Measurements from ENCODE around the gene PCARE.
A peak's percentile ranks its signal among the peaks of the same experiment; 100 is the strongest.

Gene PCARE

GRCh38 chr2:29035016-29035745, 39.1 kb downstream of the PCARE start:
- DNase-seq (ENCODE audit: low read depth), result no peak

DNA sequence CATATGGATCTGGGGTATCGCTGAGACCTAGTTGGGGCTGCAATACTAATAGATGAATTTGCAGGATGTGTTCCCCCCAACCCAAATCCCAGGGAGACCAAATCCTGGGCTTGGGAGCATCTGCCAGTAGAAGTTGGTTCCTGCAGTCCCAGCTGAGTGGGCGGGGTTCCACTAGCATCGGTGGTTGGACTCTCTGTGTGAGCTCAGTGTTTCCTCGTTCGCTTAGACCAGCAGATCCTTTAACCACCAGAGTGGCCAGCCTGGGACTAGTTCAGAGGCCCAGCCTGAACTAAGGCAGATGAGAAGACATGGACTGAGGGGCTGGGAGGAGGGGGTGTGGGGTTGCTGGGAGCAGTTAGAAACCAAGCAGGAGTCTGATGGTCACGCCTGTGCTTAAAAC, 40.7 kb downstream of the PCARE start:
- no peak for DNase-seq (ENCODE audit: low read depth)

DNA sequence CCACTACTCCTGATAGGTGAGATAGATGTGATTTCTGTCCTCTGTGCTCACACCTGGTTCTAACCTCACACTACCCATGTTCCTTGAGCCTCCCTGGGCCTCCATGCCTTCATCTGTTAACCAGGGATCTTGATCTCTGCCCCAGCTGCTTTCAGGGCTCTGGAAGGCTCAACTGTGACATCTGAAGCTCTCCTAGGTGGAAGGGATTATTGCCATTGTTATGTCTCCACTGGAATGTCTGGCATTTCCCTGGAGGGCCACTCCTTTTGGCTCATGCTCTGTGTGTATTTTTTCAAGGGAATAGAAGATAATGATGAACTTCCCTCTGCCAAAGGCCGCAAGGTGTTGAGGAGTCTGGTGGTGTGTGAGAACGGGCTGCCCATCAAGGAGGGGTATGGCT, 41.2 kb downstream of the PCARE start:
- no peak for DNase-seq (ENCODE audit: low read depth)

DNA sequence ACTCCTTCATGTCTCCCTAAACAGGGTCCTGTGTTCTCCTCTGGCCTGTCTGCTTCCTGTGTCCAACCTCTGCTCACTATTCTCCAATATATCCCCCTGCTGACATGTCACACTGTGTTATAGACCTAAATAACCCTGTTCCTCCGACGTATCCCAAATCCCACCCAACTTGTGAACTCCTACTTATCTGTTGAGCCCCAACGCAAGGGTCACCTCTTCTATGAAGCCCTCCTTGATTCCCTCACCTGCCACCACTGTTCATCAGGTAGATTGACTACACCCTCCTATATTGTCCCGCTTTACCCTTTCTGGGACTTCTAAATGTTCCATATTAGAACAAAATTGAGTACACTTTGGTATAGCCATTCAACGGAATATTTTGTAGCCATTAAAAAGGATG, 42.1 kb downstream of the PCARE start:
- no peak for DNase-seq (ENCODE audit: low read depth)

GRCh38 chr2:29031046-29031445, 43.3 kb downstream of the PCARE start:
- no peak for DNase-seq (ENCODE audit: low read depth)

GRCh38 chr2:29025711-29026110, 48.6 kb downstream of the PCARE start:
- no peak for DNase-seq (ENCODE audit: low read depth)

- no peak for DNase-seq (ENCODE audit: low read depth)
Measured at GRCh38 chr2:29024882-29025430, 49.4 kb downstream of the PCARE start.

DNA sequence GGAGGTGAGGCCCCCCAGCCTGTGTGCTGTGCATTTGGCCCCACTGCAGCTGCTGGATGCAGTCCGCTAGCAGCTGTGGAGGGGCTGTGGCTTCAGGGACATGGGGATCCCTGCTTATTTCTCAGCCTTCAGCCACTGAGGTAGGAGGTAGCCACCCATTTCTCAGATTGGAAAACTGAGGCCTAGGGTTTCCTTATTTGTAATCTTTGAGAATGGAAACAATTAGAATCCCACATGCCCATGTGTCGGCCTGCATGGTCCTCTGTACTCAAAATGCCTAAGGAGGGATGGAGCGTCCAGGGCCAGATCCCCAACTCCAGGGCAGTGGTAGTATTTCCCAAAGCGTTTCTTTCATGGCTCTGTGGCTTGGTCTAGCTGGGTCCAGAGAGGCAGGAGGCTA, 51.1 kb downstream of the PCARE start:
- no peak for DNase-seq (ENCODE audit: low read depth)

- DNase-seq (ENCODE audit: low read depth), result no peak
Measured at GRCh38 chr2:29022679-29023078, 51.6 kb downstream of the PCARE start.

GRCh38 chr2:29021886-29022285, 52.4 kb downstream of the PCARE start:
- DNase-seq (ENCODE audit: low read depth), result no peak

DNA sequence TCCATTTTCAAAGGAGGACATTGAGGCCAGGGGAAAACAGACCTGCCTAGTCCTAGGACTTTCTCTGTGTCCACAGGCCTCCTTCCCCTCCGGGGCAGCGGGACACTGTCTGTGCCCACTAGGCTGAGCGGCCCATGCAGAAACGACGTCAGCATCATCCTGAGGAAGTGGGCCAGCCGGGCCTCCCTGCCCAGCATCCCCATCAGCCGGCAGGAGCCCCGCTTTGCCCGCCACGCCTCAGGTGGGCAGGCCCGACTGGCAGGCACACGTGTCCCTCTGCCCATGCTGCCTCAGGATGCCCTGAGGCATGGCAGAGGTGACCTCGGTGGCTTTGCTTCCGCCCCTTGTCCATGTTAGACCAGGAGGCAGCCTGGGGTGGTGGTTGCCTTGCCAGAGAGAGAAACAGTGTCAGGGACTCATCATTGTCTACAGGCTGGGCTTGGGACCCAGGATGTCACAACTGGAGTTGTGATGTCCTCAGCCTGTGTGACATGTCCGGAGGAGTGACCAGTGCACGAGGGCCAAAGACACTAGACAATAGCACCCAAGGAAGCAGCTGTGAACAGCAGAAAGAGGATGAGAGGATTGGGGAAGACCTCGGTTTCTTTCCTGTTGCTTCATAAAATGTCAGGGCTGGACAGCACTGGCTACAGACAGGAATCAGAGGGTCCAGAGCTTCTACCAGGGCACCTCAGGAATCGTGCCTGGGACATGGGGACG, 56.4 kb downstream of the PCARE start:
- no peak for DNase-seq (ENCODE audit: low read depth)

GRCh38 chr2:29016504-29016903, 57.8 kb downstream of the PCARE start:
- DNase-seq (ENCODE audit: low read depth), result no peak

GRCh38 chr2:29015701-29016470, 58.4 kb downstream of the PCARE start:
- no peak for DNase-seq (ENCODE audit: low read depth)

- DNase-seq (ENCODE audit: low read depth), result peak; percentile 66
Measured at GRCh38 chr2:29014811-29015421, 59.4 kb downstream of the PCARE start.

DNA sequence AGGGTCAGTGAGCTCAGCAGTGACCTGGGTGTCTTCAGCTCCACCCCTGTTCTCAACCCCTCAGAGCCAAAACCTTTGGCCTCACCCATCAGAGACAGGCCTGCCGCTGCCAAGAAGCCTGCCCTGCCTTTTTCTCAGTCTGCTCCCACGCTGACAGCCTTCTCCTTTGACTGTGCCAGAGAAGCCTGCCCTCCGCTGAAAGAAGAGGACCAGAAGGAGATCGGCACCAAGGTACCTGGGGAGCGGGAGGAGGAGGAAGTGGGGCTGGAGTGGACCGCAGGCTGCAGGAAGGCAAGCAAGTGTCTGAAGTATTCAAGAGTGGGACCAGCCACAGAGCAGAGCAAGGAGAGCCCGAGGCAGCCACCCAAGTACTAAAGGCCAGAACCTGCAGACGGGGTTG, 60.0 kb downstream of the PCARE start:
- no peak for DNase-seq (ENCODE audit: low read depth)

DNA sequence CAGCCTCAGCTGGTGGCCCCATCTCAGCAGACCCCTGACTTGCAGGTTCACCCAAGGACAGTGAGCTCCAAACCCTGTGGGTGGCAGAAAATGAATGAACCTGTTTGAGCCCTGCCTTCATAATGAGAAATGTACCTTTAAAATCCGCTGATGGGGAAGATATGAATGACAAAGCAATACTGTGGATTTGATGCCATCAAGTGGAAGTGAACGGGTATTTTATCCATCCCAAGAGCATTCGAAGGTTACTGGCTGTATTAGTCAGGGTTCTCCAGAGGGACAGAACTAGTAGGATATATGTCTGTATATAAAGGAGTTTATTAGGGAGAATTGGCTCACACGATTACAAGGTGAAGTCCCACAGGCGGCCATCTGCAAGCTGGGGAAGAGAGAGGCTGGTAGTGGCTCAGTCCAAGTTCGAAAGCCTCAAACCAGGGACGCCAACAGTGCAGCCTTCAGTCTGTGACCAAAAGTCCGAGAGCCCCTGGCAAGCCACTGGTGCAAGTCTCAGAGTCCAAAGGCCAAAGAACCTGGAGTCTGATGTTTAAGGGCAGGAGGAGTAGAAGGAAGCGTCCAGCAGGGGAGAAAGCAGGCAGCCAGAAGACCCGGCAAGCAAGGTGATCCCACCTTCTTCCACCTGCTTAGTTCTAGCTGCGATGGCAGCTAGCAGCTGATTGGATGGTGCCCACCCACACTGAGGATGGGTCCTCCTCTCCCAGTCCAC, 61.1 kb downstream of the PCARE start:
- DNase-seq (ENCODE audit: low read depth), result no peak

GRCh38 chr2:29012211-29012681, 62.1 kb downstream of the PCARE start:
- peak; percentile 32 for DNase-seq (ENCODE audit: low read depth)

Data from T-helper 22 cell (primary cell).